ENCODE measurements around the gene TOM1L2. TPM values are rescaled to one million over a fixed set of nuclear protein-coding genes. Genes with fewer than 3 reads are reported as not detected.

The TOM1L2 gene
- total and polyA plus RNA-seq, 2 donors (not counting 1 experiment from before 2014, with no cell fraction given): 33.9 to 35.9 TPM

GRCh38 chr17:17899486-17899885, 72.7 kb downstream of the TOM1L2 start:
- no peak overlapping the region for H2AFZ ChIP-seq (ENCODE audit: low read length)
- H3K4me1 ChIP-seq (ENCODE audit: control insufficient read depth, extremely low read depth, insufficient read depth, low read length): peaks cover 15% of the 10 kb centered on the region
- H3K9ac ChIP-seq (ENCODE audit: insufficient read depth, low read length): no peak overlapping the region
- H3K4me2 ChIP-seq (ENCODE audit: extremely low read depth, insufficient read depth, low read length): no peak overlapping the region
- H3K27ac ChIP-seq (ENCODE audit: insufficient read depth, low read length): no peak overlapping the region
- DNase-seq (ENCODE audit: low read depth in 2 of 2): no peak
- peaks cover 5% of the 10 kb centered on the region for H3K36me3 ChIP-seq (ENCODE audit: control insufficient read depth, insufficient read depth, low read length)
- H3K79me2 ChIP-seq (ENCODE audit: control insufficient read depth, insufficient read depth, low read length): no peaks in the 10 kb centered on the region
- H3K4me3 ChIP-seq (replicated peaks in 1 of 4; ENCODE audit: control extremely low read depth in 1 of 4, insufficient read depth in 1 of 4, low read depth in 3 of 4, low read length in 4 of 4): no peak overlapping the region
- H3K27me3 ChIP-seq (ENCODE audit: control insufficient read depth, insufficient read depth, low read length): no peaks in the 10 kb centered on the region
- TF ChIP-seq EZH2 (IDR thresholded peaks at IDR 0.05; ENCODE audit: low read length, missing control alignments): no peak
- H4K20me1 ChIP-seq (ENCODE audit: control insufficient read depth, extremely low read depth, insufficient read depth, low read length): no peaks in the 10 kb centered on the region
- no peaks in the 10 kb centered on the region for H3K9me3 ChIP-seq (ENCODE audit: control insufficient read depth, insufficient read depth, low read depth, low read length)

GRCh38 chr17:17898673-17899072, 73.5 kb downstream of the TOM1L2 start:
- no peak overlapping the region for H3K27ac ChIP-seq (ENCODE audit: insufficient read depth, low read length)
- H3K9me3 ChIP-seq (ENCODE audit: control insufficient read depth, insufficient read depth, low read depth, low read length): no peaks in the 10 kb centered on the region
- peaks cover 15% of the 10 kb centered on the region for H3K4me1 ChIP-seq (ENCODE audit: control insufficient read depth, extremely low read depth, insufficient read depth, low read length)
- no peak overlapping the region for H3K4me3 ChIP-seq (replicated peaks in 1 of 4; ENCODE audit: control extremely low read depth in 1 of 4, insufficient read depth in 1 of 4, low read depth in 3 of 4, low read length in 4 of 4)
- H3K4me2 ChIP-seq (ENCODE audit: extremely low read depth, insufficient read depth, low read length): no peak overlapping the region
- H3K36me3 ChIP-seq (ENCODE audit: control insufficient read depth, insufficient read depth, low read length): peaks cover 5% of the 10 kb centered on the region
- no peak for DNase-seq (ENCODE audit: low read depth in 2 of 2)
- no peak for TF ChIP-seq CTCF (conservative IDR thresholded peaks at IDR 0.05 in 1 of 2, IDR thresholded peaks at IDR 0.05 in 1 of 2; ENCODE audit: low read depth in 1 of 2, low read length in 2 of 2)
- no peak for TF ChIP-seq EZH2 (IDR thresholded peaks at IDR 0.05; ENCODE audit: low read length, missing control alignments)
- H4K20me1 ChIP-seq (ENCODE audit: control insufficient read depth, extremely low read depth, insufficient read depth, low read length): no peaks in the 10 kb centered on the region
- no peak overlapping the region for H3K9ac ChIP-seq (ENCODE audit: insufficient read depth, low read length)
- H3K79me2 ChIP-seq (ENCODE audit: control insufficient read depth, insufficient read depth, low read length): no peaks in the 10 kb centered on the region
- H2AFZ ChIP-seq (ENCODE audit: low read length): no peak overlapping the region
- H3K27me3 ChIP-seq (ENCODE audit: control insufficient read depth, insufficient read depth, low read length): no peaks in the 10 kb centered on the region

- H3K4me3 ChIP-seq (replicated peaks in 1 of 4; ENCODE audit: control extremely low read depth in 1 of 4, insufficient read depth in 1 of 4, low read depth in 3 of 4, low read length in 4 of 4): no peak overlapping the region
- H3K4me2 ChIP-seq (ENCODE audit: extremely low read depth, insufficient read depth, low read length): no peak overlapping the region
- H3K9me3 ChIP-seq (ENCODE audit: control insufficient read depth, insufficient read depth, low read depth, low read length): no peaks in the 10 kb centered on the region
- H3K4me1 ChIP-seq (ENCODE audit: control insufficient read depth, extremely low read depth, insufficient read depth, low read length): peaks cover 15% of the 10 kb centered on the region
- TF ChIP-seq CTCF (conservative IDR thresholded peaks at IDR 0.05 in 1 of 2, IDR thresholded peaks at IDR 0.05 in 1 of 2; ENCODE audit: low read depth in 1 of 2, low read length in 2 of 2): no peak
- no peak for TF ChIP-seq EZH2 (IDR thresholded peaks at IDR 0.05; ENCODE audit: low read length, missing control alignments)
- H3K36me3 ChIP-seq (ENCODE audit: control insufficient read depth, insufficient read depth, low read length): peaks cover 5% of the 10 kb centered on the region
- no peak overlapping the region for H3K9ac ChIP-seq (ENCODE audit: insufficient read depth, low read length)
- H3K27ac ChIP-seq (ENCODE audit: insufficient read depth, low read length): no peak overlapping the region
- no peaks in the 10 kb centered on the region for H3K27me3 ChIP-seq (ENCODE audit: control insufficient read depth, insufficient read depth, low read length)
- DNase-seq (ENCODE audit: low read depth in 2 of 2): no peak
- no peaks in the 10 kb centered on the region for H4K20me1 ChIP-seq (ENCODE audit: control insufficient read depth, extremely low read depth, insufficient read depth, low read length)
- no peaks in the 10 kb centered on the region for H3K79me2 ChIP-seq (ENCODE audit: control insufficient read depth, insufficient read depth, low read length)
- no peak overlapping the region for H2AFZ ChIP-seq (ENCODE audit: low read length)
Measured at GRCh38 chr17:17897442-17897841, 74.8 kb downstream of the TOM1L2 start.

All from fibroblast of lung (primary cell).